GM06990 (cell line): Measurements from ENCODE around the gene SORCS3.

ENCODE experiments used
- DNase-seq: peaks from one replicate; pipeline ENCODE4 v3.0.0-alpha.2; 2011; ENCODE audit not compliant: insufficient read length; ENCODE audit errors: extremely low read depth
- H3K27me3 ChIP-seq: replicated peaks from 2 replicates; pipeline ENCODE4 v1.6.0; 2011; ENCODE audit warnings: low read length; ENCODE audit not compliant: control insufficient read depth, insufficient read depth
- H3K36me3 ChIP-seq: 2 replicates; pipeline ENCODE4 v1.5.1; 2011; ENCODE audit warnings: low read length; ENCODE audit not compliant: control insufficient read depth, insufficient read depth
- H3K4me3 ChIP-seq: replicated peaks from 2 replicates; pipeline ENCODE4 v1.5.1; 2011; ENCODE audit warnings: low read depth, mild to moderate bottlenecking, control low read depth, low read length
- TF ChIP-seq, protein P1 (sequence below): IDR thresholded peaks from 2 replicates; pipeline ENCODE4 v1.5.1; 2011; ENCODE audit warnings: low read length, control low read depth, mild to moderate bottlenecking, inconsistent platforms; ENCODE audit not compliant: insufficient read depth, poor library complexity, severe bottlenecking

Gene SORCS3

DNA sequence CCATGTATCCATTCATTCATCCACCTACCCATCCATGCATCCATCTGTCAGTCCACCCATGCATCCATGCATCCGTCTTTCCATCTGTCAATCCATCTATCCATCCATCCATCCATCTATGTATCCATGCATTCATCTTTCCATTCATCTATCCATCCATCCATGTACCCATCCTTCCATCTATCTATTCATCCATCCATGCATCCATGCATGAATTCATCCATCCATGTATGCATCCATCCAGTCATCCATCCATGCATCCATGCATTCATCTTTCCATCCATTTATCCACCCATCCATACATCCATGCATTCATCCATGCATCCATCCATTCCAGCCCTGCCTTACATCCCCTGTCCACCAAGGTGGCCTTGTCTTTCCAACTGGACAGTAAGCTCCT lies 45.7 kb downstream of the SORCS3 start:
- Histone ChIP-seq H3K36me3 (no peaks in the 10 kb centered on the region), H3K27me3 (no peaks in the 10 kb centered on the region; the same call in 1 of the 2 replicates), H3K4me3 (no peak overlapping the region)
- TF ChIP-seq, protein P1, sequence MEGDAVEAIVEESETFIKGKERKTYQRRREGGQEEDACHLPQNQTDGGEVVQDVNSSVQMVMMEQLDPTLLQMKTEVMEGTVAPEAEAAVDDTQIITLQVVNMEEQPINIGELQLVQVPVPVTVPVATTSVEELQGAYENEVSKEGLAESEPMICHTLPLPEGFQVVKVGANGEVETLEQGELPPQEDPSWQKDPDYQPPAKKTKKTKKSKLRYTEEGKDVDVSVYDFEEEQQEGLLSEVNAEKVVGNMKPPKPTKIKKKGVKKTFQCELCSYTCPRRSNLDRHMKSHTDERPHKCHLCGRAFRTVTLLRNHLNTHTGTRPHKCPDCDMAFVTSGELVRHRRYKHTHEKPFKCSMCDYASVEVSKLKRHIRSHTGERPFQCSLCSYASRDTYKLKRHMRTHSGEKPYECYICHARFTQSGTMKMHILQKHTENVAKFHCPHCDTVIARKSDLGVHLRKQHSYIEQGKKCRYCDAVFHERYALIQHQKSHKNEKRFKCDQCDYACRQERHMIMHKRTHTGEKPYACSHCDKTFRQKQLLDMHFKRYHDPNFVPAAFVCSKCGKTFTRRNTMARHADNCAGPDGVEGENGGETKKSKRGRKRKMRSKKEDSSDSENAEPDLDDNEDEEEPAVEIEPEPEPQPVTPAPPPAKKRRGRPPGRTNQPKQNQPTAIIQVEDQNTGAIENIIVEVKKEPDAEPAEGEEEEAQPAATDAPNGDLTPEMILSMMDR: no peak
- DNase-seq: no peak

DNA sequence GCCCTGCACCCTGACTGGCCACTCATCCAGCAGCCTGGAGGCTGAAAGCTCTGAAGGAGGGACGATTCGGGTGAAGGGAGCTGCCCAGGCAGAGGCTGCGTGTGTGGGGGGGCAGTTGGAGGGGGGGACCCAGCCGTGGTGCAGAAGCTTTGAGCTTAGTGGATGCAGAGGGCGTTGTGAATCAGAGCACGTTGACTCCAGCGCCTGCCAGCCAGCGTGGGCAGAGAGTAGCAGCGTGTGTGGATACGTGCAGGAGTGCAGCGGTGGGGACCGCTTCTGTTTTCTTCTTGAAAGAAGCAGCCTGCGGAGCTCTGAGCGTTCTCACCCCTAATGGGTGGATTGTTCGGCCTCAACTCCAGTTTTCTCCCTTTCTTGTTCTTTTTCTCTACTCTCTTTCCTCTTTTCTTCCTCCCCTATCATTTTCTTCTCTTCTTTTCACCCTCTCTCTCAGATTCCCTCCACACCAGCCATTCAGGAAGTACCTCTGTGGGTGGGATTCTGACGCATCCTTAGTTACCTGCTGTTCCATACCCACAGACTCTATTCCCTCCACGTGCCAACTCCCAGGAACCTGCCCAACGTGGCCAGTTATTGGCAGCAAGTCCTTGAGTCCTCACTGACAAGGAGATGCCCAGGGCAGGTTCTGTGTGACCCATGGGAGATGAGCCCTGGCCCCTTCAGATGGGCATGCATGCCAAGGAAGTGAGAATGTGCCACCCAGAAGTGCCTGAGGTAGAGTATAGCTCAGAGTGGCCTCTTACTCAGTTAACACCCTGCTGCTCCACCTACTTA lies 47.4 kb downstream of the SORCS3 start:
- H3K27me3 ChIP-seq: no peaks in the 10 kb centered on the region; the same call in 1 of the 2 replicates
- TF ChIP-seq, protein P1: no peak
- H3K4me3 ChIP-seq: no peak overlapping the region
- H3K36me3 ChIP-seq: no peaks in the 10 kb centered on the region
- DNase-seq: no peak

DNA sequence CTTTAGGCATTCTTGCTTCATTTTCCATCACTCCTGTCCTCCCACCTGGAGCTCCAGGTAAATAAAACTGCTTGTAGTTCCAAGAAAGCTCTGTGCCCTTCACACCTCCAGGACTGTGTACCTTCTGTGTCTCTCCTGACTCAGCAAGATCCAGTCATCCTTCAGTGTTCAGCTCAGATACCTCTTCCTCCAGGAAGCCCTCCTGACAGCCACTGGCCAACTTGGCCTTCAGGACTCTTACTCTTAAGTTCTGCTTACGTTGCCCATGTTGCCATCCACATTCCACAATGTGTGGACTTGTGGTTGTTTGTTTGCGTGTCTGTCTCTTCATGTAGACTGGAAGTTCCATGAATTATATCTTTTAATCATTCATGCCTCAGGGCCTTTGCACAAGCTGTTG lies 48.0 kb downstream of the SORCS3 start:
- TF ChIP-seq, protein P1: no peak
- Histone ChIP-seq H3K4me3 (no peak overlapping the region), H3K27me3 (no peaks in the 10 kb centered on the region; the same call in 1 of the 2 replicates), H3K36me3 (no peaks in the 10 kb centered on the region)
- no peak for DNase-seq

DNA sequence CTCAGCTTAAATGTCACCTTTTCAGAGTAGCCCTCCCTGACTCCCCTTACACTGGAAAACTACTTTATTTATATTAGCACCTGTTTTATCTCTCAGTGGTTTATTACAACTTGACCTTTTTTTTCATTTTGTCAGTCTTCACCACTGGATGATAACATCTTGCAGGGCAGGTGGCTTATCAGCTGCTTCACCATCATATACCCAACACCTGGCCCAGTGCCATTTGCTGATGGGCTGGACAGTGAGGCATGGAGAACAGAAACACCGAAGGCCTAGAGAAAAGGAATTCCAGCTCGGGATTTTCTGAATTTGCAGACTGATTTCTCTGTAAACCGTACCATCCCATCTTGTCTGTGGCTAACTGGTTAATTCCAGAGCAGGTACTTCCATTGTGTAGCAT lies 48.5 kb downstream of the SORCS3 start:
- Histone ChIP-seq H3K36me3 (no peaks in the 10 kb centered on the region), H3K4me3 (no peak overlapping the region), H3K27me3 (no peaks in the 10 kb centered on the region)
- TF ChIP-seq, protein P1: no peak
- DNase-seq: no peak

DNA sequence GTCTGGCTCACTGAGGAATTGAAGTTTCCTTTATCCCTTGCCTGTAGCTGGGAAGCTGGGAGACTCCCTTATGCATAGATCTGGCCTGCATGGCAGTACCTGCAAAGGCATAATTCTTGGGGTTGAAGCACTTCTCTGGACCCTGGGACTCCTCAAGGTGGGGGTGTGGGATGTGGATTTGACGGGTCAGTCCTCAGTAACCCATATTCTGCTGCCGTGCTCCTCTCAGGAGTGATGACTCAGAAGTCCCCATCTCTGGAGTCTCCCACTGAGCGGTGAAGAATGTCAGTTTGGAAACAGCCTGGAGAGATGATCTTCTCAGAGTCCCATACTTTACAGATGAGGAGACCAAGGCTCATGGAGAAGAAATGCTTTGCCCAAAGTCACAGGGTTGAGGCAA lies 49.0 kb downstream of the SORCS3 start:
- H3K4me3 ChIP-seq: no peak overlapping the region
- H3K27me3 ChIP-seq: no peaks in the 10 kb centered on the region
- no peak for DNase-seq
- no peaks in the 10 kb centered on the region for H3K36me3 ChIP-seq
- TF ChIP-seq, protein P1: no peak

DNA sequence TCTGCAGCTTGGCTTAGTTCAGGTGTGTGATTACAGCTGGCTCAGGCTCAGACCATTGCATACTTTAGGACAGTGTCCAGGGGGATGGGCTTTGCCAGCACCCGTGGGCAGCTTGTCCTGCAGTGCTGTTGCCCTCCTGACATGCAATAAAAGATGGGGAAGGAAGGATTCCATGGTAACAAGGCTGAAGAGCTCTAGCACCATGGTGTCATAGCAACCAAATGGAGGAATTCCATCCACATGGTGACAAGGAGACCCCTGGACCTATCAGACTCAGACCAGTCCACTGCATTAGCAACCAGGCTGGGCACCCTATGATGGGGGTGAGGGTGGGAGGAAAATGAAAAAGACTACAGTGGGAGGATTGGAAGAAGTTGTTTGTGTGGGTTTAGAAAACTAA lies 49.9 kb downstream of the SORCS3 start:
- TF ChIP-seq, protein P1: no peak
- H3K36me3 ChIP-seq: no peaks in the 10 kb centered on the region
- no peak overlapping the region for H3K4me3 ChIP-seq
- no peaks in the 10 kb centered on the region for H3K27me3 ChIP-seq
- no peak for DNase-seq
